Lower leg skin (tissue), 4 donors: ENCODE results near the gene MTM1. TPM values are rescaled to one million over a fixed set of nuclear protein-coding genes. Genes with fewer than 3 reads are reported as not detected.

Experiments
- DNase-seq, 2 donors: peaks; one replicate each; pipeline ENCODE4 v3.0.0-alpha.2; 2019; ENCODE audit warnings: low spot score in 2 of 2
- H3K4me3 ChIP-seq: fragments of 200-600 bp; sonication (generic); 2 replicates; pipeline ENCODE4 v1.5.1; 2017; ENCODE audit warnings: mild to moderate bottlenecking, low read depth; ENCODE audit not compliant: poor library complexity, severe bottlenecking
- CTCF ChIP-seq, 3 donors: fragments of 450-650 bp; IDR thresholded peaks; one replicate each; pipeline ENCODE4 v1.5.1; 2016; ENCODE audit warnings: antibody characterized with exemption in 3 of 3, mild to moderate bottlenecking in 3 of 3, moderate library complexity in 2 of 3
- POLR2A ChIP-seq, 2 donors: fragments of 450-650 bp; IDR thresholded peaks; one replicate each; pipeline ENCODE4 v1.6.1; 2016 to 2017; ENCODE audit warnings: antibody characterized with exemption in 2 of 2, mild to moderate bottlenecking in 1 of 2, moderate library complexity in 1 of 2
- WGBS, 2 donors: methylation state at CpG; one replicate each; pipeline ENCODE4 v1.1.5; 2018; 5-methylcytosine and 5-hydroxymethylcytosine counted together
- intact Hi-C: fragments of 100-400 bp; cut with DNase I; formaldehyde crosslinking; loops from one replicate; pipeline ENCODE4 v1.15.0; 2023; ENCODE audit warnings: low total_unique reads
- total RNA-seq, 4 donors: library from RNA; depleted of rRNA; stranded (reverse); fragments of >200 nt; gene quantifications; one replicate each; pipeline ENCODE4 v1.1.0, GENCODE V29; 2016

Gene MTM1
- total RNA-seq, 4 donors from 2014 or later = 11.0 to 21.0 (median 14.1) TPM

GRCh38 chrX:150625875-150626274, 57.5 kb downstream of the MTM1 start:
- TF ChIP-seq POLR2A (IDR thresholded peaks at IDR 0.05) (no peak), CTCF (IDR thresholded peaks at IDR 0.05) (no peak)
- DNase-seq = no peak
- H3K4me3 ChIP-seq = no peak overlapping the region
- intact Hi-C loops = no loop called here
- 82 to 90% methylated on average over 3 of the region's 3 CpGs for WGBS, 2 donors

GRCh38 chrX:150627957-150628356, 59.5 kb downstream of the MTM1 start:
- intact Hi-C loops = no loop called here
- no peak for DNase-seq
- TF ChIP-seq POLR2A (IDR thresholded peaks at IDR 0.05) = no peak
- TF ChIP-seq CTCF (IDR thresholded peaks at IDR 0.05) = no peak

GRCh38 chrX:150635952-150636351, 67.5 kb downstream of the MTM1 start:
- WGBS, 2 donors = 52 to 66% methylated on average over 3 of the region's 3 CpGs
- H3K4me3 ChIP-seq = no peak overlapping the region
- intact Hi-C loops = no loop called here

More at GRCh38 chrX:150627957-150628356, 59.5 kb downstream of the MTM1 start:
- no peak overlapping the region for H3K4me3 ChIP-seq

GRCh38 chrX:150642423-150642822, 74.0 kb downstream of the MTM1 start:
- intact Hi-C loops = no loop called here
- no peak for DNase-seq
- 50 to 62% methylated on average over 3 of the region's 3 CpGs for WGBS, 2 donors
- H3K4me3 ChIP-seq = no peak overlapping the region
- no peak for TF ChIP-seq CTCF (IDR thresholded peaks at IDR 0.05)
- TF ChIP-seq POLR2A (IDR thresholded peaks at IDR 0.05) = no peak

More at GRCh38 chrX:150635952-150636351, 67.5 kb downstream of the MTM1 start:
- TF ChIP-seq CTCF (IDR thresholded peaks at IDR 0.05) (no peak), POLR2A (IDR thresholded peaks at IDR 0.05) (no peak)
- DNase-seq = no peak

GRCh38 chrX:150643271-150643670, 74.8 kb downstream of the MTM1 start:
- 14 to 28% methylated on average over 1 of the region's 1 CpG for WGBS, 2 donors
- H3K4me3 ChIP-seq = no peak overlapping the region
- intact Hi-C loops = no loop called here
- TF ChIP-seq POLR2A (IDR thresholded peaks at IDR 0.05) (no peak), CTCF (IDR thresholded peaks at IDR 0.05) (no peak)
- no peak for DNase-seq

GRCh38 chrX:150643958-150644357, 75.5 kb downstream of the MTM1 start:
- no peak overlapping the region for H3K4me3 ChIP-seq
- no peak for DNase-seq
- no peak for TF ChIP-seq POLR2A (IDR thresholded peaks at IDR 0.05)
- intact Hi-C loops = no loop called here
- 85 to 94% methylated on average over 2 of the region's 2 CpGs for WGBS, 2 donors
